ENCODE data around the gene PAX7. TPM values are rescaled to one million over a fixed set of nuclear protein-coding genes. Genes with fewer than 3 reads are reported as not detected.
"Not testable (repeated sequence)": the region's sequence is repeated elsewhere in the genome, so short reads cannot be mapped to it uniquely, and the experiment has no call there.

The PAX7 gene
- total RNA-seq, 4 donors from 2014 or later = not detected

DNA sequence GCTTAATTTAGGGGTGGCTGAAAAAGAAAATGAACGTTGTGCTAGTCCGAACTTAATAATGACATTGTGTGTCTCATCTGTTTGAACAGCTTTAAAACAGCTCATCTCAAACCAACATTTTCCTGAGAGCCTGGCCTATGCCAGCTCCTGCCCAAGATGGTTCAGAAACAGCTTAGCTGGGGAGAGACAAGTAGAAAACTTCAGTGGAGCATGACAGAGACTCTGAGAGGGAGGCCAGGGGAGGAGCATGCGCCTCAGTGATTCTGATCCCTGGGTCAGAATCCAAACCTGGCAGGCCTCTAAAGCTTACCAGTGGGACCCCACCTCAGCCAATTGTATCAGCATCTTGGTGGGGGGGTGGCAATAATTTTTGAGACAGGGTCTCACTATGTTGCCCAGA is 129.5 kb downstream of the PAX7 start:
- Histone ChIP-seq H3K27me3 (peaks cover 0 to 59% (median 0%) of the 10 kb centered on the region in 4 donors), H3K4me3 (no peak overlapping the region), H3K27ac (no peak overlapping the region), H3K4me1 (no peaks in the 10 kb centered on the region), H3K36me3 (no peaks in the 10 kb centered on the region), H3K9me3 (peaks cover 0 to 4% (median 0%) of the 10 kb centered on the region in 3 donors)
- DNase-seq = no peak
- intact Hi-C loops (cut with DNase I) = no loop called here
- 77 to 86% methylated on average over 2 to 3 of the region's 3 CpGs for WGBS, 2 donors
- TF ChIP-seq, protein P1, sequence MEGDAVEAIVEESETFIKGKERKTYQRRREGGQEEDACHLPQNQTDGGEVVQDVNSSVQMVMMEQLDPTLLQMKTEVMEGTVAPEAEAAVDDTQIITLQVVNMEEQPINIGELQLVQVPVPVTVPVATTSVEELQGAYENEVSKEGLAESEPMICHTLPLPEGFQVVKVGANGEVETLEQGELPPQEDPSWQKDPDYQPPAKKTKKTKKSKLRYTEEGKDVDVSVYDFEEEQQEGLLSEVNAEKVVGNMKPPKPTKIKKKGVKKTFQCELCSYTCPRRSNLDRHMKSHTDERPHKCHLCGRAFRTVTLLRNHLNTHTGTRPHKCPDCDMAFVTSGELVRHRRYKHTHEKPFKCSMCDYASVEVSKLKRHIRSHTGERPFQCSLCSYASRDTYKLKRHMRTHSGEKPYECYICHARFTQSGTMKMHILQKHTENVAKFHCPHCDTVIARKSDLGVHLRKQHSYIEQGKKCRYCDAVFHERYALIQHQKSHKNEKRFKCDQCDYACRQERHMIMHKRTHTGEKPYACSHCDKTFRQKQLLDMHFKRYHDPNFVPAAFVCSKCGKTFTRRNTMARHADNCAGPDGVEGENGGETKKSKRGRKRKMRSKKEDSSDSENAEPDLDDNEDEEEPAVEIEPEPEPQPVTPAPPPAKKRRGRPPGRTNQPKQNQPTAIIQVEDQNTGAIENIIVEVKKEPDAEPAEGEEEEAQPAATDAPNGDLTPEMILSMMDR (IDR thresholded peaks at IDR 0.05) = no peak
- no peak for TF ChIP-seq POLR2A (IDR thresholded peaks at IDR 0.05)

GRCh38 chr1:18761948-18762840 is 131.5 kb downstream of the PAX7 start:
- H3K36me3 ChIP-seq = no peaks in the 10 kb centered on the region
- TF ChIP-seq, protein P1 (IDR thresholded peaks at IDR 0.05) = no peak
- no peak for TF ChIP-seq POLR2A (IDR thresholded peaks at IDR 0.05)
- 54 to 60% methylated on average over 6 to 10 of the region's 14 CpGs for WGBS, 2 donors
- no peak overlapping the region for H3K4me3 ChIP-seq
- no peak for DNase-seq
- intact Hi-C loops (cut with DNase I) = no loop called here
- H3K27ac ChIP-seq = no peak overlapping the region
- H3K27me3 ChIP-seq = peaks cover 0 to 73% (median 0%) of the 10 kb centered on the region in 4 donors
- H3K9me3 ChIP-seq = no peaks in the 10 kb centered on the region
- no peaks in the 10 kb centered on the region for H3K4me1 ChIP-seq

DNA sequence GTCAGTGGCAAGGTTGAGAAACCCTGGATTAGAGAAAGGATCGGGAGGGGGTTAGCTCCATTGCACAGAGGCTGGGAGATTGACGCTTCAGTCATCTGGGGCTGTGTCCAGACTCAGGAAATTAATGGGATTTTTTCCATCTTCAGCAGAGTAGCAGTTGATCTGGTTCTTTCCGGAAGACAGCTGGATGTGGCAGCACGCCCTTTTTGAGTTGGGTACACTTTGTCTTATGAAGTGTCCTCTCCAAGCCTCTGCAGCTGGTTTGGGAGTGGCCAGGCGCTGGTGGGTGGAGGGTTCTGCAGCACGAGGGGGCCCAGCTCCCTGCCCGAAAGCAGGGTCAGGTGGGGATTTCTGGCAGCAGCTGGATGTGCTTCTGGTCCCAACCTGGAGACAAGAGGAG is 133.7 kb downstream of the PAX7 start:
- H3K27ac ChIP-seq = no peak overlapping the region
- no peaks in the 10 kb centered on the region for H3K9me3 ChIP-seq
- TF ChIP-seq POLR2A (IDR thresholded peaks at IDR 0.05) = no peak
- TF ChIP-seq, protein P1 (IDR thresholded peaks at IDR 0.05) = no peak
- intact Hi-C loops (cut with DNase I) = no loop called here
- H3K27me3 ChIP-seq = peaks cover 0 to 84% (median 0%) of the 10 kb centered on the region in 4 donors
- H3K4me3 ChIP-seq = no peak overlapping the region
- no peak for DNase-seq
- WGBS, 2 donors = 43 to 47% methylated on average over 4 to 6 of the region's 7 CpGs
- H3K36me3 ChIP-seq = no peaks in the 10 kb centered on the region
- no peaks in the 10 kb centered on the region for H3K4me1 ChIP-seq

- Histone ChIP-seq H3K27ac (no peak overlapping the region), H3K4me3 (no peak overlapping the region), H3K36me3 (no peaks in the 10 kb centered on the region), H3K27me3 (peaks cover 0 to 83% (median 0%) of the 10 kb centered on the region in 4 donors), H3K4me1 (no peaks in the 10 kb centered on the region), H3K9me3 (no peaks in the 10 kb centered on the region)
- 71 to 77% methylated on average over 6 to 7 of the region's 7 CpGs for WGBS, 2 donors
- TF ChIP-seq, protein P1 (IDR thresholded peaks at IDR 0.05) = no peak
- TF ChIP-seq POLR2A (IDR thresholded peaks at IDR 0.05) = no peak
- DNase-seq = no peak
- intact Hi-C loops (cut with DNase I) = no loop called here
Observed at GRCh38 chr1:18765725-18766124, 135.1 kb downstream of the PAX7 start.

- Histone ChIP-seq H3K9me3 (no peaks in the 10 kb centered on the region), H3K27me3 (peaks cover 0 to 86% (median 0%) of the 10 kb centered on the region in 4 donors), H3K36me3 (no peaks in the 10 kb centered on the region), H3K4me1 (no peaks in the 10 kb centered on the region), H3K27ac (no peak overlapping the region), H3K4me3 (no peak overlapping the region)
- intact Hi-C loops (cut with DNase I) = no loop called here
- no peak for TF ChIP-seq POLR2A (IDR thresholded peaks at IDR 0.05)
- TF ChIP-seq, protein P1 (IDR thresholded peaks at IDR 0.05) = no peak
- no peak for DNase-seq
- 62 to 100% methylated on average over 2 of the region's 2 CpGs for WGBS, 2 donors
Observed at GRCh38 chr1:18766328-18766727, 135.7 kb downstream of the PAX7 start.

- 53% methylated on average over 4 of the region's 5 CpGs for WGBS, 2 donors
Observed at GRCh38 chr1:18767576-18767975, 136.9 kb downstream of the PAX7 start.

More at GRCh38 chr1:18767576-18767975, 136.9 kb downstream of the PAX7 start:
- H3K4me3 ChIP-seq; H3K36me3 ChIP-seq; intact Hi-C loops (cut with DNase I); H3K27ac ChIP-seq; DNase-seq; H3K9me3 ChIP-seq; H3K4me1 ChIP-seq: not testable (repeated sequence)
- peaks cover 0 to 93% (median 0%) of the 10 kb centered on the region in 4 donors for H3K27me3 ChIP-seq
